LNCaP clone FGC (cell line): ENCODE results near the gene MITD1.

Source experiments
- DNase-seq: peaks from one replicate; pipeline ENCODE4 v3.0.0-alpha.2; 2011; ENCODE audit warnings: low read depth
- H3K4me3 ChIP-seq: 2 replicates; pipeline ENCODE4 v1.5.1; 2011; ENCODE audit warnings: mild to moderate bottlenecking, low read depth, low read length, control low read depth
- TF ChIP-seq, protein P1 (sequence below): IDR thresholded peaks from 2 replicates; pipeline ENCODE4 v1.5.1; 2012; ENCODE audit warnings: mild to moderate bottlenecking; ENCODE audit not compliant: control insufficient read depth, insufficient read depth; ENCODE audit errors: extremely low read depth

MITD1 gene

DNA sequence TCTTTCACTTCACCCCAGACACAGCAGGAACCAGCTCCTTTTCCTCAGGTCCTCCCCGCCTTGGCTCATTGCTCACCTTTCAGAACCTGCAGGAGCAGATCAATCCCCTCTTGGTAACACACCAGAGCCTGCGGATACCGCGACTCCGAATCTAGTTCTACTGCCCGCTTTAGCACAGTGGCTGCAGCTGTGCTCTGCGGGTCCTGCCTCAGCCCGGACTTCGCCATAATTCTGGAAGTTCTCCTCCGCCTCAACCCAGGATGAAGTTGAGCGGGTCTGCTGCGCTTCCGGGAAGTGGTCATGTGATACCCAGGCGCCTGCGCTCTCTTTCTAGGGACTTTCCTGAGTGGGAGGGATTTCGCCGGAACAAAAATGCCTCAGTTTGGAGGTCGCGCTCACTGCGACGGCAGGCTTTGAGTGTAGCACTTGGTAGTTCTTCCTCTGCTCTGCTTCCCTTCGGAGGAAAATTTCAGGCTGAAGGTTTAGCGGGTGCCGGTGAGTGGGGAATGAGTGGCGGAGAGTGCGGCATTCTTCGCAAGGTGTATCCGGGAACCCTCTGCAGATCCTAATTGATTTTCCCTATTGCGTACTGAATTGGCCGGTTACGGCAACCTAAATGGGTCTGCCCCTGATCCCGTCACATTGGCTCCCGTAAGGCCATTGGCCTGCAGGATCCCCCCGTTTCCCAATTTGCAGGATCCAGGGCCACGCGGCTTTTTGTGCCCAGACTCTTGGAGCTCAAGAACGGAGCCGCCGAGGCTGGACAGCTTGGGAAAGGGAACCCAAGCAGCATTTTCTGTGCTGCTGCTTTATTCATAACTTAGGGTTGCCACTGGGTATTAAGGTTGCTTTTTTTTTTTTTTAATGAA, at the start of gene MITD1, which contains the start of gene MRPL30:
MITD1 (minus strand) TSS at position 304 of the 869 bp plus-strand sequence; CDS start at position 227, 77 bp downstream.
MRPL30 (plus strand) TSS at position 430 of the 869 bp plus-strand sequence. CDS start 5,020 bp downstream, outside the sequence.
- peak within 1 kb of the TSS; percentile 85 for H3K4me3 ChIP-seq
- DNase-seq: peak; percentile 92
- TF ChIP-seq, protein P1, sequence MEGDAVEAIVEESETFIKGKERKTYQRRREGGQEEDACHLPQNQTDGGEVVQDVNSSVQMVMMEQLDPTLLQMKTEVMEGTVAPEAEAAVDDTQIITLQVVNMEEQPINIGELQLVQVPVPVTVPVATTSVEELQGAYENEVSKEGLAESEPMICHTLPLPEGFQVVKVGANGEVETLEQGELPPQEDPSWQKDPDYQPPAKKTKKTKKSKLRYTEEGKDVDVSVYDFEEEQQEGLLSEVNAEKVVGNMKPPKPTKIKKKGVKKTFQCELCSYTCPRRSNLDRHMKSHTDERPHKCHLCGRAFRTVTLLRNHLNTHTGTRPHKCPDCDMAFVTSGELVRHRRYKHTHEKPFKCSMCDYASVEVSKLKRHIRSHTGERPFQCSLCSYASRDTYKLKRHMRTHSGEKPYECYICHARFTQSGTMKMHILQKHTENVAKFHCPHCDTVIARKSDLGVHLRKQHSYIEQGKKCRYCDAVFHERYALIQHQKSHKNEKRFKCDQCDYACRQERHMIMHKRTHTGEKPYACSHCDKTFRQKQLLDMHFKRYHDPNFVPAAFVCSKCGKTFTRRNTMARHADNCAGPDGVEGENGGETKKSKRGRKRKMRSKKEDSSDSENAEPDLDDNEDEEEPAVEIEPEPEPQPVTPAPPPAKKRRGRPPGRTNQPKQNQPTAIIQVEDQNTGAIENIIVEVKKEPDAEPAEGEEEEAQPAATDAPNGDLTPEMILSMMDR: no peak

DNA sequence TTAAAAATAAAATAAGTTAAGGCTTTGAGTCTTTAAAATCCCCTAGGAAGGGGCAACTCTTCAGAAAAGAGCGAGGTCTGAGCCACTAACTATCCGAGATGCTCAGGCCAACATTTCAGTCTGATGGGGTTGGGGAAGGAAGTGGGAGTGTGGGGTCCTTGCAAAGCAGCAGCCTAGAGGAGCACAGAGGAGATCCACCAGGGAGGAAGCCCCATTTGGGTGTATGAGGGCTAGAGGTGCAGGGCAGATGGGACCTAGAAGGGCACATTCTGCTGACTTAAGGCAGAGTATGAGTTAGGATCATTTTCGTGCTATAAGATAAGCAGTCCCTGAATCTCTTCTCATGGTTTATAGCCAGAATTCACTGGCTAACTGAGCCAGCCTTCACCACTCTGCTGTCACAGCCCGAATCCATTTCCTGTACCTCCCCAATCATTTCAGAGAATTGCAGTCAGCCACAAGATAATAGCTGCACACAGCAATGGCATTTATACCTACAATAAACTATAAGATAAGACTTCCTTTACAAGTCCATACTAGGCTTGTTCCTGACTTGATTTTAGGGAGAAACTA, 37.2 kb upstream of the MITD1 start:
- TF ChIP-seq, protein P1: no peak
- no peak for DNase-seq
- H3K4me3 ChIP-seq: no peak overlapping the region

DNA sequence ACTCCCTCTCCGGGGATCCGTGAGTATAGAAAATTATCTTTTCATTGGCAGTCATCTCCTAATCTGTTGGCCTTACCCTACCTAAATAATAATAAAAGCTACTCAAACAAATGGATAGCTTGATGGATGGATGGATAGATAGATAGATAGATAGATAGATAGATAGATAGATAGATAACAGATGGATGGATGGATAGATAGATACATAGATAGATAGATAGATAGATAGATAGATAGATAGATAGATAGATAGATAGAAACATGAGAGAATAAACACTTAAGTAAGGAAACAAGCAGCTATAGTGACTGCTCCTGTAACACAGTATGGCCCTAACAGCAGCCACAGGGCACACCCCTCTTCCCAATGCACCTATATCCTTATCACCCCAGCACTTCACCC, 35.2 kb upstream of the MITD1 start:
- DNase-seq: no peak
- TF ChIP-seq, protein P1: no peak
- no peak overlapping the region for H3K4me3 ChIP-seq

DNA sequence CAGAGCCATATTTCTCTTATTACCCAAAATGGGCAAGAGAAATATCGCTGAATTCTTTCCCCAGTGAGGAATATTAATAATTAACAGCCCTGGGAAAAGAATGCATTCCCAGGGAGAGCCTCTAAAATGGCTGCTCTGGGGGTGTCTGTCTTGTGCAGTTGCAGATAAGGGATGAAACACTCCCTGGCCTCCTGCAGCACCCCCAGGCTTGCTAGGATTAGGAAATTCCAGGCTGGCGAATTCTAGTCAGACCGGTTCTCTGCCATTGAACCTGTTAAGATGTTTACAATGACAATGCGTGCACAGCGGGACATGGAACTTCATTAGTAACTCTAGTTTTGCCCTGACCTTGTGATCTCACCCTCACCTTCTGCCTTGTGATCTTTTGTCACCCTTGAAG, 24.6 kb upstream of the MITD1 start:
- no peak overlapping the region for H3K4me3 ChIP-seq
- DNase-seq: no peak
- TF ChIP-seq, protein P1: no peak

DNA sequence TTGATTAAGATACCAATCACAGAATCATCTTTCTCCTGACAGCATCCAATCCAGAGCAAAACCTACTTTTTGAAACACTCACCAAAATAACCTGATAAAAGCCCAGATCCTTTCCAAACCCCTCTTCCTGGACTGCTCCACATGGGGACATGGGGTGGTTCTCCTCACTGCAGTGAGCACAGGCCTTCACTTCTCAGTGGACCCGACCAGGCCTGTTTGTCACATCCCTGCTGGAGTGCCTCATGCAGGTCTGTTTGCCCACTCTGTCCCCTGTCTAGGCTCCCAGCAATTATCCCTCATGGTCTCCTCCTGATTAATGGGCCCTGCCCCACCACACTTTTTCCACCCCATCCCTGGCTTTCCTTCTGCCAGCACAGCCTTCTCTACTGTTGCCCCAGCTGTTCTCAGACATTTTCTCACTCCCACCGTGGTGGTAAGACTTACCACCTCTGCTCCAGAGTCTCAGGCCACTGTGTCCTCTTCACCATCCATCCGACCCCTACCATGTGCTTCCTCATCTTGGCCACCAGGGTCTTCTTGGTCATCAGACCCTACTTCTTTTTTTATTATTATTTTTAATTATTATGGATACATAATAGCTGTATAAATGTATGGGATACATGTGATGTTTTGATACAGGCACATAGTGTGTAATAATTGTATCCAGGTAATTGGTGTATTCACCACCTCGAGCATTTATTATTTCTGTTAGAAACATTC, 21.3 kb upstream of the MITD1 start:
- no peak for DNase-seq
- TF ChIP-seq, protein P1: no peak
- H3K4me3 ChIP-seq: no peak overlapping the region

DNA sequence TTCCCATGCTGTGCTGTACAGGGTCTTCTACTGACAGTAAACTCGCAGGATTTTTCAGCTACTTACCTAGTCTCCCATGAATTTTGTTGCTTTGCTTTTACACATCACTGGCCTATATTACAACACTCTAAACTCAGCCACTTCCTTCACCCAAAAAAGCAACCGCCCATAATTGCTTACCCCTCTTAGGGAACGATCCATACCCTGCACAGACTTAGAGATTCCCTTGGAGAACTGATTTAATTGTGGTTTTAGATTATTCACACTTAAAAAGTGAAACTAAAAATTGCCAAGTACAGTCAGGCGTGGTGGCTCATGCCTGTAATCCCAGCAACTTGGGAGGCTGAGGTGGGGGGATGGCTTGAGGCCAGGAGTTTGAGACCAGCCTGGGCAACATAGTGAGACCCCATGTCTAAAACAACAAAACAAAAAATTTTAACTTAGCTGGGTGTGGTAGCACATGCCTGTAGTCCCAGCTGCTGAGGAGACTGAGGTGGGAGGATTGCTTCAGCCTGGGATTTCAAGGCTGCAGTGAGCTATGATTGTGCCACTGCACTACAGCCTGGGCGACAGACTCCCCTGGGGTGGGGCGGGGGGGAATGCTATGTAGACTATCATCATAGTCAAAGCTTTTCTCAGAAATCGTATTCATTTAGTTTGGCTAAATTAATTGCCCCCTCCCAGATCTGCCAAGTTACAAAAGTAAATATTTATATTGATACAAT, 19.4 kb upstream of the MITD1 start:
- DNase-seq: no peak
- H3K4me3 ChIP-seq: no peak overlapping the region
- TF ChIP-seq, protein P1: no peak
